GM21515 (cell line): ENCODE data around the gene VPS9D1.

Source experiments
- ATAC-seq: cut with Tn5 transposase; IDR thresholded peaks from one replicate; pipeline ENCODE4 v1.9.1; 2021; ENCODE audit not compliant: unreplicated experiment

Gene VPS9D1

GRCh38 chr16:89732918-89733242, 12.2 kb upstream of the VPS9D1 start:
- ATAC-seq = no peak

GRCh38 chr16:89732142-89732917, 11.6 kb upstream of the VPS9D1 start:
- ATAC-seq = no peak

- ATAC-seq = no peak
Observed at GRCh38 chr16:89730610-89731234, 10.0 kb upstream of the VPS9D1 start.

GRCh38 chr16:89729863-89730593, 9.3 kb upstream of the VPS9D1 start:
- no peak for ATAC-seq

GRCh38 chr16:89729293-89729692, 8.6 kb upstream of the VPS9D1 start:
- no peak for ATAC-seq

GRCh38 chr16:89727406-89728120, 6.9 kb upstream of the VPS9D1 start:
- no peak for ATAC-seq

GRCh38 chr16:89723279-89724250, 2.9 kb upstream of the VPS9D1 start:
- no peak for ATAC-seq

- no peak for ATAC-seq
Observed at GRCh38 chr16:89722392-89723278, 1.9 kb upstream of the VPS9D1 start.

- peak; percentile 21 for ATAC-seq
Observed at GRCh38 chr16:89721546-89722391, 1.1 kb upstream of the VPS9D1 start.

GRCh38 chr16:89720551-89720812, 216 bp downstream of the VPS9D1 start:
- ATAC-seq = peak; percentile 24

GRCh38 chr16:89717688-89718505, 2.8 kb downstream of the VPS9D1 start:
- ATAC-seq = no peak

- ATAC-seq = no peak
Observed at GRCh38 chr16:89716916-89717687, 3.6 kb downstream of the VPS9D1 start.

- ATAC-seq = no peak
Observed at GRCh38 chr16:89716493-89716892, 4.2 kb downstream of the VPS9D1 start.

GRCh38 chr16:89712274-89712781, 8.4 kb downstream of the VPS9D1 start:
- ATAC-seq = no peak

- ATAC-seq = no peak
Observed at GRCh38 chr16:89711601-89712273, 9.0 kb downstream of the VPS9D1 start.
